Endothelial cell (in vitro differentiated cells): ENCODE results near the gene DPYSL3. TPM values are rescaled to one million over a fixed set of nuclear protein-coding genes. Genes with fewer than 3 reads are reported as not detected.

Source experiments
- DNase-seq: peaks from one replicate; pipeline ENCODE4 v3.0.0; 2021; ENCODE audit warnings: low spot score
- H3K27ac Mint-ChIP-seq: one replicate; pipeline ENCODE4 v1.8.0; 2021; ENCODE audit warnings: mixed read lengths, inconsistent platforms; ENCODE audit not compliant: unreplicated experiment
- H3K27me3 Mint-ChIP-seq: one replicate; pipeline ENCODE4 v1.8.0; 2021; ENCODE audit warnings: mild to moderate bottlenecking, moderate library complexity, mixed read lengths, inconsistent platforms; ENCODE audit not compliant: unreplicated experiment
- H3K36me3 Mint-ChIP-seq: one replicate; pipeline ENCODE4 v1.8.0; 2021; ENCODE audit warnings: mild to moderate bottlenecking, low read depth, mixed read lengths, inconsistent platforms; ENCODE audit not compliant: unreplicated experiment
- H3K4me1 Mint-ChIP-seq: one replicate; pipeline ENCODE4 v1.8.0; 2021; ENCODE audit warnings: mild to moderate bottlenecking, mixed read lengths, inconsistent platforms; ENCODE audit not compliant: unreplicated experiment
- H3K4me3 Mint-ChIP-seq: one replicate; pipeline ENCODE4 v1.8.0; 2021; ENCODE audit warnings: mild to moderate bottlenecking, mixed read lengths, inconsistent platforms; ENCODE audit not compliant: unreplicated experiment
- H3K9me3 Mint-ChIP-seq: one replicate; pipeline ENCODE4 v1.8.0; 2021; ENCODE audit warnings: mixed read lengths, inconsistent platforms; ENCODE audit not compliant: unreplicated experiment
- total RNA-seq: library from RNA; stranded (reverse); fragmentation: NEBNext Ultra II Directional; extraction: Animal tissue kit (Norgen Biotek cat#: 25700); gene quantifications from one replicate; pipeline ENCODE4 v1.2.1, GENCODE V29; 2021; ENCODE audit not compliant: unreplicated experiment
- TF ChIP-seq, protein P1 (sequence below): fragments of 200-600 bp; sonication (generic); IDR thresholded peaks from one replicate; pipeline ENCODE4 v1.5.0; 2021; ENCODE audit warnings: antibody characterized with exemption; ENCODE audit not compliant: unreplicated experiment

Gene DPYSL3
- total RNA-seq, 1 donor from 2014 or later: 27.6 TPM

DNA sequence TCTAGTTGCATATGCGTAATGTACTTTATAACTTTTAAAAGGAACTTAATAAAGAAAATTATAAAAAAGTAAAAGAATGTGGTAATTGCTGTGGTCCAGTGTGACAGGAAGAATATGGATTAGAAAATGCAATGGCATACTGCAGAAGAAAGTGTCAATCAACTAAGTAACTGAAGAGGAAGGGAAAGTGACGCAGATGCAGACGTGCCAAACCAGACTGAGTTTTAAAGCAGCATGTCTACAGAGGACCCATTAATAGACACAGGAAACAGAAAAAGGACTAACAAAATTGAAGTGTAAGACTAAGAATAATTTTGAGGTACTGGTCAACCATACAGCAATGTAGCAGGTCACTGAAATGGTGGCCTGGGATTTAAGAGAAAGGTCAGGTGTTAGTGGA lies 73.3 kb downstream of the DPYSL3 start:
- Mint-ChIP-seq H3K9me3 (no peaks in the 10 kb centered on the region), H3K4me1 (peaks cover 6% of the 10 kb centered on the region), H3K27me3 (peaks cover 2% of the 10 kb centered on the region), H3K4me3 (no peak overlapping the region), H3K27ac (no peak overlapping the region), H3K36me3 (no peaks in the 10 kb centered on the region)
- no peak for DNase-seq
- TF ChIP-seq, protein P1, sequence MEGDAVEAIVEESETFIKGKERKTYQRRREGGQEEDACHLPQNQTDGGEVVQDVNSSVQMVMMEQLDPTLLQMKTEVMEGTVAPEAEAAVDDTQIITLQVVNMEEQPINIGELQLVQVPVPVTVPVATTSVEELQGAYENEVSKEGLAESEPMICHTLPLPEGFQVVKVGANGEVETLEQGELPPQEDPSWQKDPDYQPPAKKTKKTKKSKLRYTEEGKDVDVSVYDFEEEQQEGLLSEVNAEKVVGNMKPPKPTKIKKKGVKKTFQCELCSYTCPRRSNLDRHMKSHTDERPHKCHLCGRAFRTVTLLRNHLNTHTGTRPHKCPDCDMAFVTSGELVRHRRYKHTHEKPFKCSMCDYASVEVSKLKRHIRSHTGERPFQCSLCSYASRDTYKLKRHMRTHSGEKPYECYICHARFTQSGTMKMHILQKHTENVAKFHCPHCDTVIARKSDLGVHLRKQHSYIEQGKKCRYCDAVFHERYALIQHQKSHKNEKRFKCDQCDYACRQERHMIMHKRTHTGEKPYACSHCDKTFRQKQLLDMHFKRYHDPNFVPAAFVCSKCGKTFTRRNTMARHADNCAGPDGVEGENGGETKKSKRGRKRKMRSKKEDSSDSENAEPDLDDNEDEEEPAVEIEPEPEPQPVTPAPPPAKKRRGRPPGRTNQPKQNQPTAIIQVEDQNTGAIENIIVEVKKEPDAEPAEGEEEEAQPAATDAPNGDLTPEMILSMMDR: no peak

DNA sequence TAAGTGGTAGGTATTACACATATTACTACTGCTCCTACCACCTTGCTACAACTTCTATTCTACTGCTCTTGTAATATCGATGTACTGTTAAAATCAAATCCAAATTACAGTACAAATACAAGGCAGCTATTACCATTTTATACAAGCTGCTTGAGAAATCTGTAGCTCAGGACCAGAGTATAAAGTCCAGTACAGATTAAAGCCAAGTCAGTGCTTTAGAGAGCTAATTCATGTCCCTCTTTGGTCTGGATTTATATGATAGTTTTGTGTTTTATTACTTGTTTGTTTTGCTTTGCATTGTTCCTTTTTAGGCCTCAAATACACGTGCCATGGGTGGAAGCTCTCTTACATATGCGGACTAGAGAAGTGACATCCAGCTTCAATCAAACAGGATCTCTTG lies 75.8 kb downstream of the DPYSL3 start:
- Mint-ChIP-seq H3K4me3 (no peak overlapping the region), H3K27ac (no peak overlapping the region), H3K9me3 (no peaks in the 10 kb centered on the region), H3K36me3 (no peaks in the 10 kb centered on the region), H3K27me3 (peaks cover 2% of the 10 kb centered on the region), H3K4me1 (peaks cover 9% of the 10 kb centered on the region)
- TF ChIP-seq, protein P1: no peak
- DNase-seq: no peak

DNA sequence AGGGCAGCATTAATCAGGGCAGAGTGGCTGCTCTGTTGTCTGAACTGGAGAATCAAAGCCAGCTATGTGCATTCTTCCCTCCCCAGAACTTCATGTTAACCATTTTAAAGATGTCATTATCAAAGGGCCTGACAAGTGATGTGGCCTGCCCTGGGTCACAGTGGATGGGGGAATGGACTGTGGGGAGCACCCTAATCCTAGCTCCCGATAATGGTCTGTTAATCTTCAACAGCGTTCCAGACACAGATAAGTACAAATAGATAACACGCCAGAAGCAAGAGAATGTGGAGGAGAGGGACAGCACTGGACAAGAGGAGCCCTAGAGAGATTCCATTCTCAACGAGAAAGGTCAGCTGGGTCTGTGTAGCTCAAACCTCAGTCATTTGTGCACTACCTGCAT lies 77.5 kb downstream of the DPYSL3 start:
- Mint-ChIP-seq H3K27me3 (peaks cover 2% of the 10 kb centered on the region), H3K27ac (no peak overlapping the region), H3K4me3 (no peak overlapping the region), H3K4me1 (peaks cover 9% of the 10 kb centered on the region), H3K36me3 (no peaks in the 10 kb centered on the region), H3K9me3 (no peaks in the 10 kb centered on the region)
- TF ChIP-seq, protein P1: no peak
- DNase-seq: no peak

DNA sequence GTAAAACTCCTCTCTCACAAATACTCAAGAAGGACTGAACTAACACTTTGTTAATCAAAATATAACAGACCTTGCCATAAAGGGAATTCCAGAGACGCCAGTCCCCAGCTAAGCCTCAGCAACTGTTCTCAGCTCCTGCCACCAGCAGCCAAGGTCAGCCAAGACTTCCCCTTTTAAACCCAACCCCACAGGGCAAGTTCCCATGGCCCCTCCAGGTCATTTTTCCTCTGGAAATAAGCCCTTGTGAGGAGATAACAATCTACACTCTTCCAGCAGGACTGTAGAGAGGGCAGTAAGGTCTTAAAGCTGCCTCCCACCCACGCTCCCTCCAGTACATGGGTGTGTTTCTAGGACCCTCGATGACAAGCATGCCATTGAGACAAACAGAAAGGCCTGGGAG lies 78.3 kb downstream of the DPYSL3 start:
- H3K36me3 Mint-ChIP-seq: no peaks in the 10 kb centered on the region
- no peak overlapping the region for H3K27ac Mint-ChIP-seq
- H3K4me3 Mint-ChIP-seq: no peak overlapping the region
- TF ChIP-seq, protein P1: no peak
- H3K4me1 Mint-ChIP-seq: peaks cover 9% of the 10 kb centered on the region
- peaks cover 2% of the 10 kb centered on the region for H3K27me3 Mint-ChIP-seq
- H3K9me3 Mint-ChIP-seq: no peaks in the 10 kb centered on the region
- DNase-seq: no peak

DNA sequence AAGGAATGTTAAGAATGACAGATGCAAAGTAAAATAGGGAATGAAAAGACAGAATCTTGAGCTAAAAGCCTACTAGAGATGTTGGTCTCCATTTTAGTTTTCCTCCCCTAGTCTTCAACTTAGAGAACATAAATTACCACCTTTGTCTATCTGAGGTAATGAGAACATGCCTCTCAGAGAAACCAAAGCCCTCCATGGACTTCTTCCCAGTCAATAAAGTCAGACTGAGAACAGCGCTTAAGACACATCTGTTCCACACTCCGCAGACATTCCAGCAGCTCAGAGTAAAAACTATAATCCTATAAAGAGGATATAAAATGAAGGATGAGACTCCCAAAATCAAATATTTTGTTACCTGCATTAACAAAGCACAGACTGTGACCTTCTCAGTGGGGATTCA lies 79.2 kb downstream of the DPYSL3 start:
- TF ChIP-seq, protein P1: no peak
- no peak for DNase-seq
- H3K4me1 Mint-ChIP-seq: peaks cover 6% of the 10 kb centered on the region
- H3K9me3 Mint-ChIP-seq: no peaks in the 10 kb centered on the region
- no peak overlapping the region for H3K4me3 Mint-ChIP-seq
- H3K27me3 Mint-ChIP-seq: peaks cover 2% of the 10 kb centered on the region
- H3K27ac Mint-ChIP-seq: no peak overlapping the region
- H3K36me3 Mint-ChIP-seq: no peaks in the 10 kb centered on the region
